T-helper 22 cell (primary cell): ENCODE results near the gene SLC32A1.

Experiments
- DNase-seq: peaks from one replicate; pipeline ENCODE4 v3.0.0-alpha.2; 2020; ENCODE audit warnings: low read depth

SLC32A1 gene, protein sequence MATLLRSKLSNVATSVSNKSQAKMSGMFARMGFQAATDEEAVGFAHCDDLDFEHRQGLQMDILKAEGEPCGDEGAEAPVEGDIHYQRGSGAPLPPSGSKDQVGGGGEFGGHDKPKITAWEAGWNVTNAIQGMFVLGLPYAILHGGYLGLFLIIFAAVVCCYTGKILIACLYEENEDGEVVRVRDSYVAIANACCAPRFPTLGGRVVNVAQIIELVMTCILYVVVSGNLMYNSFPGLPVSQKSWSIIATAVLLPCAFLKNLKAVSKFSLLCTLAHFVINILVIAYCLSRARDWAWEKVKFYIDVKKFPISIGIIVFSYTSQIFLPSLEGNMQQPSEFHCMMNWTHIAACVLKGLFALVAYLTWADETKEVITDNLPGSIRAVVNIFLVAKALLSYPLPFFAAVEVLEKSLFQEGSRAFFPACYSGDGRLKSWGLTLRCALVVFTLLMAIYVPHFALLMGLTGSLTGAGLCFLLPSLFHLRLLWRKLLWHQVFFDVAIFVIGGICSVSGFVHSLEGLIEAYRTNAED

GRCh38 chr20:38723848-38724625 lies at the start of gene SLC32A1:
Gene SLC32A1 (plus strand): TSS chr20:38724486. CDS start chr20:38724725, 239 bp downstream.
- DNase-seq: no peak

GRCh38 chr20:38674765-38675133 lies 49.5 kb upstream of the SLC32A1 start:
- DNase-seq: no peak

DNA sequence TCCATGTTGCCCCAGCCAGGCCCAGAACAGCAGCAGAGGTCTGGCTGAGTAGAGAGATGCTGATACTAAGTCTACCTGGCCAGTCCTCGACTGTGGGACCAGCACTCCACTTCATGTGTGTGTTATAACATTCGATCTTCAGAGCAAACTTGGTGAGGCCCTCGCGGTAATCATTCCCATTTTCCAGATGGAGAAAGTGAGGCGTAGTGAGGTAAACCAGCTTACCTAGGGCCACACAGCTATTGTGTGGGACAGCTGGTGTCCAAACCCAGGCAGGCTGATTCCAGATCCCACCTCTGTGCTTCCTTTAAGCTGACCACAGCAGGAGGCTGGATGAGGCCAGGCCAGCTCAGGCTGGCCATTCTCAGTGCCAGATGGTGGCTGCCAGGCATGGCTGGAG lies 47.7 kb upstream of the SLC32A1 start:
- no peak for DNase-seq

DNA sequence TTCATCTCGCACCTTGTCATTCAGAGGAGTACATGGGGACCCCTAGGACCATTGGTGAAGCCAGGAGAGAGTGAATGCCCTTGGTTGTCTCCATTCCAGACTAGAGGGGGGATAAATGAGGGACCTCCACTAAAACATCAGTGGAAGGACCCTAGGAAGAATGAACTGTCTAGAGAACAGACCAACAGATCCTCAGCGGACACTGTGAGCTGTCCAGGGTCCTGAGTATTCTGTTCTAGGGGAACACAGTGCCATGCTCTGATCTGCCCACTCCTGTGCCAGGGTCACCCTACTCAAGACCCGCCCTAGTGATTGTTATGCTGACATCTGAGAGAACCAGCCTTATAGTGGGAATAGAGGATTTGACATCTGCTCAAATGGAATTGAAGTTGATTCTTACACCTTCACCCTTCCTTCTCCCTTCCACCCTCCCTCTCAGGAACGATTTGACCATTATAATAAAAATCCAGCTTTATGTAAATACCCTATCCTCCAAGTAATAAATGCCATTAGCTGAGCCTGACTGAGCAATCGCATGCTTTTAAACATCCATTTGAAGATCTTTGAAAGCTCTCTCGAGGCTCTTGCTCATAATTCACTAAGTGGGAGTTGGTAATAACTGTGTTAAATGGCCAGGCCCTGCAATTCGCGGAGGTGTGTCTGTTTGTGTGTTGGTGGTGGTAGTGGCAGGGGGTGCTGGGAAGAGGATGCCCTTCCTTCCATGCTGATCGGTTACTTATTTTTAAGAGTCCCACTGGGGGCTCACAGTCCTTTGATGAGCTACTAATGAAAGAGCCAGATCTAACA lies 43.6 kb upstream of the SLC32A1 start:
- DNase-seq: no peak

DNA sequence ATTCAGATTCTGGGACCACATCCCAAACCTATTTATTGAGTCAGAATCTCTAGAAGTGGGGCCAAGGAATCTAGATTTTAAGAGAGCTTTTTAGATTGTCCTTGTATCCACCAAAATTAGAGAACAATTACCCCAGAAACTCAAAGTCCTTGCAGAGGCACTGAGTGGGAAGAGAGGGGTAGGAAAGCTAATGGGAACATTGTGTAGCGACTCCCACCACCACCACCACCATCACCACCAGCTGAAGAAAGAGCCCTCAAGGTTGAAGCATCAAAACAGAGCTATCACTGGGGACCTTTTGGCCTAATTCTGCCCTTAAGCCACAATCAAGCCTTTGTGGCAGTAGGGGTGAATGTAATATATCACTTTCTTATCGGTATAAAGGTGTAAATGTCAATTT lies 39.0 kb upstream of the SLC32A1 start:
- no peak for DNase-seq

GRCh38 chr20:38685853-38686473 lies 38.3 kb upstream of the SLC32A1 start:
- DNase-seq: no peak

- DNase-seq: no peak
Observed at GRCh38 chr20:38692436-38693411, 31.6 kb upstream of the SLC32A1 start.

- DNase-seq: no peak
Observed at GRCh38 chr20:38697306-38697705, 27.0 kb upstream of the SLC32A1 start.

DNA sequence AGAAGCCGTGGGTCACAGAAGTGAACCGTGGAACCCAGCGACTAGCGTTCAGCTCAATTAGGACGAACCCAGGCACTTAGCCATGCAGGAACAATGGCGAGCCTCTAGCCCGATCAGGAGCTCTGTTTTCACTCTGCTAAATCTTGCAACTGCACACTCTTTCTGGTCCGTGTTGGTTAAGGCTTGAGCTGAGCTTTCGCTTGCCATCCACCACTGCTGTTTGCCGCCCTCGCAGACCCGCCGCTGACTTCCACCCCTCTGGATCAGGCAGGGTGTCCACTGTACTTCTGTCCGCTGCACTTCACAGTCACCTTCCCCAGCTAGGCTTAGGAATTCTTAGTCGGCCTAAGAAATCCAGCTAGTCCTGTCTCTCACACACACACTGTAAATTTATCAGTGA lies 25.7 kb upstream of the SLC32A1 start:
- no peak for DNase-seq

- DNase-seq: no peak
Observed at GRCh38 chr20:38700141-38700540, 24.1 kb upstream of the SLC32A1 start.

GRCh38 chr20:38700926-38701325 lies 23.4 kb upstream of the SLC32A1 start:
- no peak for DNase-seq

- DNase-seq: no peak
Observed at GRCh38 chr20:38703526-38703925, 20.8 kb upstream of the SLC32A1 start.

DNA sequence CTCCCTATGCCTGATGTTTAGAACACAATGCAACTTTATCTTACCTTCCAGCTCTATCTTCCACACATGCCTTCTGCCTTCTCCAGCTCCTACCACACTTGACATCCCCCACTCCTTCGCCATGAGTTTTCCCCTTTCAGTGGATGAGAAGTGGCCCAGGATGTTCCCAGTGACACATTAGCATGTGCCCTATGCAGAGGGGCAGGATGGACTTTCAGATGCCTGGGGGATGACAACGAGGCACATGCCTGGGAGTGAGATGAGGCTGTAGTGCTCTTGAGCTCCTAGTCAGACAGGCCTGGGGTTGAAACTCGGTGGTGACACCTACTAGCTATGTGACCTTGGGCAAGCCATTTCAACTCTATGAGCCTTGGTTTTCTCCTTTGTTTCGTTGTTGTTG lies 20.1 kb upstream of the SLC32A1 start:
- DNase-seq: no peak

- DNase-seq: no peak
Observed at GRCh38 chr20:38706509-38706908, 17.8 kb upstream of the SLC32A1 start.

GRCh38 chr20:38714308-38714707 lies 10.0 kb upstream of the SLC32A1 start:
- no peak for DNase-seq

DNA sequence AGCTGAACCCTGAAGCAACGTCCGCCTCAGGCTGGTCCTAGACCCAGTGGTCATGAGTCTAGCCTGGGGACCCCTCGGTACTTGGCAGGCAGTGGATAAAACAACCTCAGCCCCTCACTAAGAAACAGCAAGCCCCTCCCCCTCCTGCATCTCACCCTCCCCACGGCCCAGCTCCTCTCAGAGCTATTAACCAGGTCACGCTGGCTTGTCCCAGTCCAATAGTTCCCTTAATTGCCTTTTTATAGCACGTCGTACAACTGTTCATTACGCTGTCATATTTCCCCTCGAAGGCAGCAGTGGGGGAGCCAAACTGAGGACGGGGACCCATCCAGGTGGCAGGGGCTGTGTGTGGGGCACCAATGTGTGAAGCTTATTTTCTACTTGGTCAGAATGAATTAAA lies 8.6 kb upstream of the SLC32A1 start:
- DNase-seq: no peak

GRCh38 chr20:38722683-38723016 lies 1.6 kb upstream of the SLC32A1 start:
- no peak for DNase-seq

- DNase-seq: no peak
Observed at GRCh38 chr20:38723017-38723847, 1.1 kb upstream of the SLC32A1 start.

DNA sequence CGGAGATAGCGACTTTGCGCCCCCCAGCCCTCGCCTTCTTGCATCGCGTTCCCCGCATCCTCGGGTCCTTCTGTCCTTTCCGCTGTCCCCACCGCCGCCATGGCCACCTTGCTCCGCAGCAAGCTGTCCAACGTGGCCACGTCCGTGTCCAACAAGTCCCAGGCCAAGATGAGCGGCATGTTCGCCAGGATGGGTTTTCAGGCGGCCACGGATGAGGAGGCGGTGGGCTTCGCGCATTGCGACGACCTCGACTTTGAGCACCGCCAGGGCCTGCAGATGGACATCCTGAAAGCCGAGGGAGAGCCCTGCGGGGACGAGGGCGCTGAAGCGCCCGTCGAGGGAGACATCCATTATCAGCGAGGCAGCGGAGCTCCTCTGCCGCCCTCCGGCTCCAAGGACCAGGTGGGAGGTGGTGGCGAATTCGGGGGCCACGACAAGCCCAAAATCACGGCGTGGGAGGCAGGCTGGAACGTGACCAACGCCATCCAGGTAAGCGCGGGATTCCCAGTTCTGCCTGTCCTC lies 401 bp downstream of the SLC32A1 start:
- no peak for DNase-seq
